Medulla oblongata (tissue), 1 donor: ENCODE results near the gene KRTAP12-2.
"Not testable (repeated sequence)": the region's sequence is repeated elsewhere in the genome, so short reads cannot be mapped to it uniquely, and the experiment has no call there.

Experiments used
- DNase-seq: peaks from one replicate; pipeline ENCODE4 v3.0.0-alpha.2; 2015; ENCODE audit errors: extremely low spot score

Gene KRTAP12-2

DNA sequence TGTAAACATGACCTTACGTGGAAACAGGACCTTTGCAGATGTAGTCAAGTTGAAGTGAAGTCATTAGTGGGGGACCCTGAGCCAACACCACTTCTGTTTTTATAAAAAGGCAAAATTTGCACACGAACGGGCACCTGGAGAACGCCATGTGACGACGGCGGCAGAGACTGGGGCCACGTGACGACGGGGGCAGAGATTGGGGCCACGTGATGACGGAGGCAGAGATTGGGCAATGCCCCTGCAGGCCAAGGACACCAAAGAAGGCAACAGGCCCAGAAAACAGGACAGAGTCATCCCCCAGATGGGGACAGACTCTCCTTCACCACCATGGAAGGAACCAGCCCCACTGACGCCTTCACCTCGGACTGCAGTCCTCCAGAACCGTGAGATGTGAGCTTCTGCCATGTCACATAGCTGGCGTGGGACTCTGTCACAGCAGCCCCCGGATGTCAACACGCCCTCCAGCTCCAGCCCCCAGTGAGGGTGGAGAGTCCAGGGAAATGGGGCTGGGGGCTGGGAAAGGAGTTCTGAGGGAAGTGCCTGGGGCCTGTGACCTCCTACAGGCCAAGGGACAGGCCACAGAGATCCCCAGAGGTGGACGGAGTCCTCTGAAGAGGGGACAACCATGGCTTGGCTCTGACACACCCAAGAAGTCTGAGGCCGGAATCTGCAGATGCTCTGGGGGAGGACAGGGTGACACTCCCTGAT lies 16.3 kb downstream of the KRTAP12-2 start:
- no peak for DNase-seq

DNA sequence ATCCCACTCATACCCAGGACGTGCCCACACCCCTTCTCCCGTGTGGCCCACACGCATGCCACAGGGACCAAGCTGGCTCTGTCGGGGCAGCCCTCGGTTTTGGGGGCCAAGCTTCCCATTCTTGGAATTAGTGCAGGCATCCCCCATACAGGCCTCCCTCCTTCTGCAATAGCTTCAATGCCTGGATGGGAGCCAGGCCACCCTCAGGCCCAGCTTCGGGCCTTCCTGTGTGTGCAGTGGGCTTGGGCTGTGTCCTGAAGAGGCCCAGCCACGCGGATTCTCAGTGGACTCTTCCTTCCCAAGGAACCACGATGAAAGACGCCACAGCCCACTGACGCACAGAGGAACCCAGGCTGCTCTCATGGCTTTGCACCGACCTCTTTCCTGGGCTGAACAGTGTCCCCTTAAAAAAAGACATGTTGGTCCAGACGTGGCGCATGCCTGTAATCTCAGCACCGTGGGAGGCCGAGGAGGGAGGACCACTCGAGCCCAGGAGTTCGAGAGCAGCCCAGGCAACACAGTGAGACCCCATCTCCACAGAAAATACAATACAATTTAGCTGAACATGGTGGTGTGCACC lies 17.1 kb downstream of the KRTAP12-2 start:
- no peak for DNase-seq

GRCh38 chr21:44648557-44649311 lies 18.0 kb downstream of the KRTAP12-2 start:
- DNase-seq, result no peak

GRCh38 chr21:44647222-44647552 lies 19.5 kb downstream of the KRTAP12-2 start:
- no peak for DNase-seq

DNA sequence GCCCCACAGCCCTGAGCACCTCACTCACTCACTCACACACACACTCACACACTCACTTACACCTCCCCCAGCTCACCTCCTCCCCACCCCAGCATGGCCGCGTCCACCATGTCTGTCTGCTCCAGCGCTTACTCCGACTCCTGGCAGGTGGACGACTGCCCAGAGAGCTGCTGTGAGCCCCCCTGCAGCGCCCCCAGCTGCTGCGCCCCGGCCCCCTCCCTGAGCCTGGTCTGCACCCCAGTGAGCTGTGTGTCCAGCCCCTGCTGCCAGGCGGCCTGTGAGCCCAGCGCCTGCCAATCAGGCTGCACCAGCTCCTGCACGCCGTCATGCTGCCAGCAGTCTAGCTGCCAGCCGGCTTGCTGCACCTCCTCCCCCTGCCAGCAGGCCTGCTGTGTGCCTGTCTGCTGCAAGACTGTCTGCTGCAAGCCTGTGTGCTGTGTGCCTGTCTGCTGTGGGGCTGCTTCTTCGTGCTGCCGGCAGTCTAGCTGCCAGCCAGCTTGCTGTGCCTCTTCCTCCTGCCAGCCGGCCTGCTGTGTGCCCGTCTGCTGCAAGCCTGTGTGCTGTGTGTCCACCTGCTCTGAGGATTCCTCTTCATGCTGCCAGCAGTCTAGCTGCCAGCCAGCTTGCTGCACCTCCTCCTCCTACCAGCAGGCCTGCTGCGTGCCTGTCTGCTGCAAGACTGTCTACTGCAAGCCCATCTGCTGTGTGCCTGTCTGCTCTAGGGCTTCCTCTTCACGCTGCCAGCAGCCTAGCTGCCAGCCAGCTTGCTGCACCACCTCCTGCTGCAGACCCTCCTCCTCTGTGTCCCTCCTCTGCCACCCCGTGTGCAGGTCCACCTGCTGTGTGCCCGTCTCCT lies 20.1 kb downstream of the KRTAP12-2 start, which contains the start of gene KRTAP10-11:
KRTAP10-11 (plus strand) TSS at position 49 of the 856 bp plus-strand sequence; CDS start at position 94, 45 bp downstream.
- not testable (repeated sequence) for DNase-seq

DNA sequence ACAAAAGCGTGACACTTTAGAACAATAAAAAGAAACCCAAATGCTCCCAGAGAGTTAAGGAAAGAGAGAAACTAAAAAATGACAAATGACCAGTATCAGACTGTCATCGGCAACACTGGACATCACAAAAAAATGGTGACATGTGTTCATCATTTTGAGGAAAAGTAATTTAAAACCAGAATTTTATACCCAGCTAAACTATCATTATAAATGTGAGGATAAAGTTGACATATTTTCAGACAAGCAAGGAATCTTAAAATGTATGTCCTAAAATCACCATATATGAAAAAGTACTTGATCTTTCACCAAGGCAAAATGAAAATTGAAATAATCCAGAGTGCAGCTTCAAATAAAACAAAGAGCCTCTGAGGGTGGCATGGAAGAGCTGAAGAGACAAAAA lies 21.8 kb downstream of the KRTAP12-2 start:
- no peak for DNase-seq

DNA sequence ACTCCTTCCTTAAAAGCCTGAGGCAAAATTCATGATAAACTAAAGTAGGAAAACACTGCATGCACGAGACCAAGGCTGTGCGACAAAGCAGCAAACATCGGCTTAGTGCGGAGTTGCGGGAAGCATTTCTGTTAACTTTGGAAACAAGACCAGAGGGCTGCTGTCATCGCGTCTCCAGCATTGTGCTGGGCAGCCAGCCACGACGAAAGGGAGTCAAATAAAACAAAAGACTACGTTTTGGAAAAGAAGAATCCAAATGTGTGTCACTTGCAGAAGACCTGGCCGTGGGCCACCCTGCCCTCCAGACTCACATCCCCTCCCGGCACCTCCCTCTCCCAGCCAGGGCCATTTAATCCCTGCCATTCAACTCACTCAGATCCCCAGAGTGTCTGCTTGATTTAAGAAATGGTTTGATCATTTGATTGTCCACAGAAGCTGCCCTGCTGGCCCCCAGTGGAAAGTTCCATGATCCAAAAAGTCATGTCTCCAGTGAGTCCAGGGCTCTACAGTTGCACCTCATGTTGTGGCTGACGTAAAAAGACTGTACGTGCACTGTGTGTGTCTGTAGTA lies 22.9 kb downstream of the KRTAP12-2 start:
- no peak for DNase-seq

DNA sequence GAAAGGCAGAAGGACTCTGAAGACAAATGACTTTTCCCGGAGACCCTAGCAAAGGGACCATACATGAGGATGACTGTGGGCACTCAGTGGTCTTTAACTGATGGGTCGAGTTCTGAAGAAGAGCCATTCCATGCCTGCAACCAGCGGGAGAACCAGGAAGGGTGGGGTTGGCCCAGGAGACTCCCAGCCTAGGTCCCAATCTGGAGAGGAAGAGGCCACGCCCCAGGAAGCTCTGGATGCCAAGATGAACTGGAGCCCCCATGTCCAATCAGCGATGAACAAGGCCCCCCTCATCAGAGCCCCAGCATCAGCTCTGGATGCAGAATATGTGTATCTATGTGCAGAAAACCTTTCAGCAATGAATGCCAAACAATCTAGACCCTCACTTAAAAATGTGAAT lies 26.0 kb downstream of the KRTAP12-2 start:
- DNase-seq, result no peak

GRCh38 chr21:44639331-44639655 lies 27.4 kb downstream of the KRTAP12-2 start:
- no peak for DNase-seq

- DNase-seq, result not testable (repeated sequence)
Measured at GRCh38 chr21:44638506-44639330, 28.0 kb downstream of the KRTAP12-2 start.

- DNase-seq, result not testable (repeated sequence)
Measured at GRCh38 chr21:44637851-44638348, 28.8 kb downstream of the KRTAP12-2 start.

DNA sequence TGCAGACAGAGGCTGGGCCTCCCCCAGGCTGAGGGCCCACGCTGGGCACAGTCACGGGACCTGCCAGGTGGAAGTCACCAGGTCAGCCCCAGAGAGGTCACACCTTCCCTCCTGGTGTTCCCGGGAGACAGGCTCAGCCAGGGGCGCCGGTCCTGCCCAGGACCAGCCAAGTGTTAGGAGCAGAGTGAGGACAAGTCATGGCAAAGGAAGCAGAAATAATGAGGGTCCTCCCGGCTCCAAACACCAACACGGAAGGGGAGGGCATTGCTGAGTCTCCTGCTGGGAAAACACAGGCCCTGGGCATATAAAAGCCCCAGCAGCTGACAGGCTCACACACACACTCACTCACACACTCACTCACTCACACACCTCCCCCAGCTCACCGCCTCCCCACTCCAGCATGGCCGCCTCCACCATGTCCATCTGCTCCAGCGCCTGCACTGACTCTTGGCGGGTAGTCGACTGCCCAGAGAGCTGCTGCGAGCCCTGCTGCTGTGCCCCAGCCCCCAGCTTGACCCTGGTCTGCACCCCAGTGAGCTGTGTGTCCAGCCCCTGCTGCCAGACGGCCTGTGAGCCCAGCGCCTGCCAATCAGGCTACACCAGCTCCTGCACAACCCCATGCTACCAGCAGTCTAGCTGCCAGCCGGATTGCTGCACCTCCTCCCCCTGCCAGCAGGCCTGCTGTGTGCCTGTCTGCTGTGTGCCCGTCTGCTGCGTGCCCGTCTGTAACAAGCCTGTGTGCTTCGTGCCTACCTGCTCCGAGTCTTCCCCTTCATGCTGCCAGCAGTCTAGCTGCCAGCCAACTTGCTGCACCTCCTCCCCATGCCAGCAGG lies 29.5 kb downstream of the KRTAP12-2 start, which contains the start of gene KRTAP10-10:
KRTAP10-10 (plus strand) TSS at position 339 of the 833 bp plus-strand sequence; CDS start at position 401, 62 bp downstream.
- no peak for DNase-seq

DNA sequence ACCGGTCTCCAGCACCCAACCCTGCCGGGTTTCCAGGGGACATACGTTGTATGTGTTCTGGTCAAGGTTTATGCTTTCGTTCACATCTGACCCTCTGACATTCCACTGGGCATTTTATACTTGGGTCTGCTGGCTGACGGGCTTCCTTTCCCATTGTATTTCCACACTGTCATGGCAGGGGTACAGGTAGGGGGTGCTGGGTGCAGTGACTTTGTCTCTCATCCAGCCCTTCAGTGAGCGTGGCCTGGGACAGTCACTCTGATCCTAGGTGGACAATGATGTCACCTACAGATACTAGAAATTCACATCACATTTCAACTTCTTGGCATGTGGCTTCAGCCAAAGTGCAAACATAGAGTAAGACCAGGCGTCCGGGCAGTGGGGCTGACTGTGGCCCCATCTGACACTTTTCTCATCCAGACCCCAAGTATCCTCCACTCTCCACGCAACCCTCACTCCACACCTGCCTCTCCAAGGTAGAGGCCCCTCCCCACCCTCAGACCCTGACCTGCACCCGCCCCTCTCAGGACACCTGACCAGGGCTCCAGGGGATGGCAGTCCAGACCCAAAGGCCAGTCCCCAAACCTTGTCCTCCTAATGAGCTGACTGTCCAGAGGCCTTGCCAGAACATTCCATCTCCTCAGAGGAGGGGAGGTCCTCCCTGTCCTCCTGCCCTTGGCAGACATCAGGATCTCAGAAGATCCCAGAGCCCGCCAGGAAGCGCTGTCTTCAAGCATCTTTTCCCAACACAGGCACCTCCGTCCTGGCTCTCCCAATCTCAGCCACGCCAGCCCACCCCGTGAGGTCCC lies 30.3 kb downstream of the KRTAP12-2 start:
- no peak for DNase-seq

DNA sequence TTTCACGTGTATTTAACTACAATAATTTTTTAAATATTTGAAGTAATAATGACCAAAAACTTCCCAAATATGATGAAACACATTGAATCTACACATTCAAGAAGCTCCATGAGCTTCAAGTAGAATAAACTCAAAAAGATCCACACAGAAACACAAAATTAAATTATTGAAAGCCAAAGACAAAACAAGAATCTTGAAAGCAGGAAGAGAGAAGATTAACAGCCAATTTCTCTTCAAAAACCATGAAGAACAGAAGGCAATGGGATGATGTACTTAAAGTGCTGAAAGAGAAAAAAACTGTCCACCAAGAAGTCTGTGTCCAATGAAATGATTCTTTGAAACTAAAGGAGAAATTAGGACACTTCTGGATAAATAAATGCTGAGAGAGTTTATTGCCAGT lies 34.7 kb downstream of the KRTAP12-2 start:
- no peak for DNase-seq

GRCh38 chr21:44630440-44630839 lies 36.3 kb downstream of the KRTAP12-2 start:
- no peak for DNase-seq

DNA sequence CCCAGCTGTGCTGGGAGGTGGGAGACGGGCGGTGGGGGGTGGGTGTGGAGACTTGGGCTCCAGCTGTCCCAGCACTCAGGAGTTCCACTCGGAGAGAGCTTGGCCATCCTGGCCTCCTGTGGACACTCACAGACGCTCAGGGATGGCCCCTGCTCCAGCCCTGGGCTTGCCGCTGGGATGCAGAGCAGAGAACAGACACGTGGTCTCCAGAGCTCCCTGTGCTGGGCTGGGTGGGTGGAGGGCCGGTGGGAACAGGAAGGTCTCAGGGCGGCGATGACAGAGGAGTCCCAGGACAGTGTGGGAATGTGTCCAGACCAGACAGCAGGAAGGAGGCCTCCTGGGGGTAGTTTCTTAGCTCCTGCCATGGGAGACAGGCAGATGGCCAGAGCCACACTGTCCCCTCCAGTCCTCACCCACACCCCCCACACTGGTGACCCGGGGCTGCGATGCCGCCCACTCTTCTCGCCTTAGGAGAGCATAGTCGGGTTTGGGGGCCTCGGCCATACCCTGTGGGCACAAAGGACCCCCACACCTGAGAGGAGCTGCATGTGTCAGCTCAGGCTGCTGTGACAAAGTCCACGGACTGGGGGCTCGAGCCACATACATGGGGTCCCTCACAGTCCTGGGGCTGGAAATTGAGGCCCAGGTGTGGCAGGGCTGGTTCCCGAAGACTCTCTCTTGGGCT lies 37.9 kb downstream of the KRTAP12-2 start:
- DNase-seq, result no peak

DNA sequence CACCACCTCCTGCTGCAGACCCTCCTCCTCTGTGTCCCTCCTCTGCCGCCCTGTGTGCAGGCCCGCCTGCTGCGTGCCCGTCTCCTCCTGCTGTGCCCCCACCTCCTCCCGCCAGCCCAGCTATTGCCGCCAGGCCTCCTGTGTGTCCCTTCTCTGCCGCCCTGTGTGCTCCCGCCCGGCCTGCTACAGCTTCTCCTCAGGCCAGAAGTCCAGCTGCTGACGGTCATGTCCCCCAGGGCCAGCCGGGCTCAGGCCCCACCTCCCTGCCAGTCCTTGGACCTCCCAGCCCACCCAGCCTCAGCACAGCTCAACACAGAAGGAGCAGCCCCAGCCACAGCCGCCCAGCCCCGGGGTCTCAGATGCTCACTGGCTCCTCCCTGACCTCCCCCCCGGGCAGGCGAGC lies 38.9 kb downstream of the KRTAP12-2 start:
- not testable (repeated sequence) for DNase-seq

- DNase-seq, result not testable (repeated sequence)
Measured at GRCh38 chr21:44627181-44627822, 39.4 kb downstream of the KRTAP12-2 start.
